NCI-H2107 (cell line): ENCODE measurements around the gene PCARE.
"Not testable (repeated sequence)": the region's sequence is repeated elsewhere in the genome, so short reads cannot be mapped to it uniquely, and the experiment has no call there.

Experiments used
- DNase-seq: peaks from one replicate; lab custom pipeline; 2025; lab: John Stamatoyannopoulos, UW

The PCARE gene

DNA sequence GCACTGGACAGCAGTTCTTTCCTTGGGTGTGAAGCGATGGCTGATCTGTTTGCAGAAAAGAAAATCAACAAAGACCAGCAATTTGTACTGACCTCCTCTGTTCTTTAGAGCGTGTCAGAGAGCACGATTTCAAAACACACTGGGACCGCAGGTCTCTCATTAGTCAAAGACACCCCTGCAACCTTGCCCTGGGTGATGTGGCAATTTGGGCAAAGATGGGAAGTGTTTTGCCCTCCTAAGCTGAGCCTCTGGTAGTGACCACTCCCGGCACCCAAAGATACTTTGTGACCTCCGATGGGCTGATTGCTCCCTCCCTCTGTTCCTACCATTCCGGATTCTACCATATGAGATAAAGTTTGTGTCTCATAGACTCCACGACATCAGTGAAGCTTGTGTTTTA is 22.6 kb upstream of the PCARE start:
- DNase-seq, result no peak

- not testable (repeated sequence) for DNase-seq
Observed at GRCh38 chr2:29090311-29090710, 16.0 kb upstream of the PCARE start.

GRCh38 chr2:29084554-29084953 is 10.2 kb upstream of the PCARE start:
- DNase-seq, result no peak

DNA sequence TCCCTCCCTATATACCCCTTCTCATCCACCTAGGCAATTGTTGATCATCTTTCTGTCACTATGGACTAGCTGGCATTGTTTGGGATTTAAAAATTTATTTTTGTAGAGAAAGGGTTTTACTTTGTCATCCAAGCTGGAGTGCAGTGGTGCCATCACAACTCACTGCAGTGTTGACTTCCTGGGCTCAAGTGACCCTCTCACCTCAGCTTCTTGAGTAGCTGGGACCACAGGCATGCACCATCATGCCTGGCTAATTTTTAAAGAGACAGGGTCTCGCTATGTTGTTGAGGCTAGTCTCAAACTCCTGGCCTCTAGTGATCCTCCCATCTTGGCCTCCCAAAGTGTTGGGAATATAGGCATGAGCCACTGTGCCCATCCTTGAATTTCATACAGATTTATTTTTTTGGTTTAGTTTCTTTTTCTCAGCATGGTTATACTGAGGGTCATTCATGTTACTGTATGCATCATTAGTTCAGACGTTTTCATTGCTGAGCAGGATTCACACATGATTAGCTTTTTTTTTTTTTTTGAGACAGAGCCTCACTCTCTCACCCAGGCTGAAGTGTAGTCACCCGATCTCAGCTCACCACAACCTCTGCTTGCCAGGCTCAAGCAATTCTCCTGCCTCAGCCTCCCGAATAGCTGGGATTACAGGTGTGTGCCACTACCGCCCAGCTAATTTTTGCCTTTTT is 8.6 kb upstream of the PCARE start:
- no peak for DNase-seq

DNA sequence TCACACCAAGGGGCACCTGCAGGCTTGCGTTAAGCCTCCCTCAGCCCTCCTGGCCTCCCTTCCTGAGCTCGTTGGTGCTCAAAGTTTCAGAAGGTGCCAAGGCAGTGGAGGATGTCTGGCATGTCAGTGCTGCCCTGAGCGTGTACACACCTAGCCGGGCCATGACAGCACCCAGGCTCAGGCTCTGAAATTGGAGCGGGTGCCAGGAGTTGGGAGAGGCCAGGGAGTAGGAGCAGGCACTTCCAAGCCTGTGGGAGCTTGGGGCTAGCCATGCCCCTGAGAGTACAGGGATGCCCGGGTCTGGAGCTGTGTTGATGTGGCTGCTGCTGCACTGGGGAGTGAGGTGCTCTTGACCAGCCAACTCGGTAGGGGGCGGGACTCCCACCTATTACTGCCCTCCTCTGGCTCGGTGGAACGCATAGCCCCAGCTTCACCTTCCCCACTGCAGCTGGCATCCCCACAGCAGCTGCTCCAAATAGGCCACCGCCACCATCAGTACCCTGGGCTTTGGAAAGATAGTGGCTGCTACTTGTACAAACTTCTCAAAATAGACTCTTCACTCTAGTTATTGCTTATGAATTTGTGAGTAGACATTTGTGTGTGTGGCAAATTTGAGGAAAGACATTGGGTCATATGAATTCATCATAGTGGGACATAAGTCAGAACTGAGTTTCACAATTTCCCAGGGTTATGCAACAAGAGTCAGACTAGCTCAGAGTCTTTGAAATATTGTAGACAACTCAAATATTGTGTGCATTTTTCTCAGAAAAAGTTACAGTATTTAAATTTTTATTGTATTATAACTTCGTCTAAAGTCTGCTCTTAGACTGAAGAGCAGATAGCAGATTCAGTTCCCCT is 6.8 kb upstream of the PCARE start:
- no peak for DNase-seq

- DNase-seq, result no peak
Observed at GRCh38 chr2:29079887-29080286, 5.6 kb upstream of the PCARE start.

- no peak for DNase-seq
Observed at GRCh38 chr2:29075894-29076705, 1.8 kb upstream of the PCARE start.

- no peak for DNase-seq
Observed at GRCh38 chr2:29073933-29074332, 390 bp downstream of the PCARE start.

DNA sequence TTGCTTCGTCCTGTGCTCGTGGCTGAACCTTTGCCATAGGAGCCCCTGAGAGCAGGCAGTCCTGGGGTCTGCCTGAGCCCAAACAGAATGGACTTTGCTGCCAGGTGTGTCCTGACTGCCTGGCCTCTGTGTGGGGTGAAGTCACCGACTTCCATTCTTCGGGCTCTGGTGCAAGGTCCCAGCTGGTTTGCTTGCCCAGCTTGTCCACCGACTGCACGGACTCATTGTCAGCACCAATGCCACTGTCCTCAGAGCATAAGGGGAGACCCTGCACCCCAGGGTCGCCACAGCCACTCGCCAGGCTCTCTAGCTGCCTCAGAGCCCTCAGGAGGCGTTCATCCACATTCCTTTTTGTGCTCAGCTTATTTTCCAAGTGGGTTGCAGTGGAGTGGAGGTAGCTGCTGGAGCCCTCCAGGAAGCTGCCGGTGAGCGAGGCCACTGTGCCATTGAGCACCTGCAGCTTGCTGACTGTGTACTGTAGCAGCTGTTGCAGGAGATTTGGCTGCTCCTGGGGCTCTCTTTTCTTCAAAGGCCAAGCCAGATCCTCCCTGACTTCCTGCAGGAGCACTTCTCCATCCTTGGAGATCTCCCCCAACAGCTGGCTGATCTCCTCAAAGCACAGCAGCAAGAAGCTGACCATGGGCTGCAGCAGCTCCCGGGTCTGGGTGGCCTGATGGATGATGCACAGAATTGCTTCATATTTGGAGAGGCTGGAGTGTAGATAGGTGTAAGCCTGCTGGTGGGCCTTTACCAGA is 1.2 kb downstream of the PCARE start:
- DNase-seq, result no peak

DNA sequence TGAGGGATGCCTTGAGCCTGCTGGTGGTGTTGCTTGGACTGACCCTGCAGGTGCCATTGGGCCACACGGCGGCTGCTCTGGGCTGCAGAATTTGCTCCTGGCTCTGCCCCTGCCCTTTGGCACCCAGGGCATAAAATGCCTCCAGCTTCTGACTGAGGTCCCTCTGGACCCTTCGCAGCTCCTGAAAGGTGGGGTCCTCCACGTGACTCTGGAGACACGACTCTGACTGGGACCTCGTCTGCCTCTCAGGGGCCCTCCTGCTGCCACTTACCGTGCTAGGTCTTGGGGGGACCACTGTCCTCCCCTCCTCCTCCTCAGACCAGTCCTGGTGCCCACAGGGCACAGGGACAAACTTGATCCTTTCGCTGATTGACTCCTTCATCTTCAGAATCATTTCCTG is 2.1 kb downstream of the PCARE start:
- DNase-seq, result no peak

DNA sequence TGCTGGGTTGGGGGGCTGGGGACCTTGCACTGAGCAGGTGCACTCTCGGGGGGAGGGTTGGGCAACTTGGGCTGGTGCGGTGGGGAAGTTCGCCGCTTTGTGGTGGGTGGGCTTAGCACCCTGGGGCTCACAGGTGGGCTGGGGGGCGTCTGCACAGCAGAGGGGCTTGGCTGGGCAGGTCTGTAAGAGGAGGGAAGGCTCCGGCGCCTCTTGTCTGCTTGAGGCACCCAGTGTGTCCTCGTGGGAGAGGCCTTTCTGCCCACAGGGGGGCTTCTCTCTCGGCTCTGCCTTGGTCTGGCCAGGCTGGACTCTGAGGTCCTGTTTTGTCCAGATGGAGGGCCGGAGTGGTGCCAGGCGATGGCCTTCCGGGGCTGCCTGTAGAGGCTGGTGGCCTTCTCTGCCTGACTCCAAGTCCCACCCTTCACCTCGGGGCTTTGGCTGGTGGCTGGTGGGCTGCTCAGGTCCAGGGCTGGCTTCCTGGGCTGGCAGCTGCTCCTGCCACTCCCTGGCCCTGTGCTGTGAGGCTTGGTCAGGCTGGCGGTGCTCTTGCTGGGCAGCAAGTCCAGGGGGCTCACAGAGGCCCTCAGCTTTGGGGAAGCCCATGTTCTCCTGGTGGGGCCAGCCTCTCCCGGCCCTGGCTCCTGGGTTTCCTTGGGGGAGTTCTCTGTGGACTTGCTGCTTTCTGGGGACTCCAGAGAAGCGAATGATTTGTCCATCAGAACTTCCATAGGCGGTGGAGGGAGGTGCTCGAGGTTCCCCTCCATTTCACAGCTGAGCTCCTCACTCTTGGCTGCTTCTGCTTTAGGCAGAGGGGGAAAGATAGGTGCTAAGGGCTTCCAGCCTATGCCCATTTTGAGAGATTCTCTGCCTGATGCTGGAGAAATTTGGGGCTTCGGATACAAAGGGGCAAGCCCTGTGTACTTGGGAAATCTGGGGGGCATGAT is 3.0 kb downstream of the PCARE start:
- DNase-seq, result no peak

GRCh38 chr2:29070526-29070925 is 3.8 kb downstream of the PCARE start:
- no peak for DNase-seq

GRCh38 chr2:29068513-29068912 is 5.8 kb downstream of the PCARE start:
- no peak for DNase-seq

GRCh38 chr2:29066997-29067605 is 7.2 kb downstream of the PCARE start:
- DNase-seq, result no peak

DNA sequence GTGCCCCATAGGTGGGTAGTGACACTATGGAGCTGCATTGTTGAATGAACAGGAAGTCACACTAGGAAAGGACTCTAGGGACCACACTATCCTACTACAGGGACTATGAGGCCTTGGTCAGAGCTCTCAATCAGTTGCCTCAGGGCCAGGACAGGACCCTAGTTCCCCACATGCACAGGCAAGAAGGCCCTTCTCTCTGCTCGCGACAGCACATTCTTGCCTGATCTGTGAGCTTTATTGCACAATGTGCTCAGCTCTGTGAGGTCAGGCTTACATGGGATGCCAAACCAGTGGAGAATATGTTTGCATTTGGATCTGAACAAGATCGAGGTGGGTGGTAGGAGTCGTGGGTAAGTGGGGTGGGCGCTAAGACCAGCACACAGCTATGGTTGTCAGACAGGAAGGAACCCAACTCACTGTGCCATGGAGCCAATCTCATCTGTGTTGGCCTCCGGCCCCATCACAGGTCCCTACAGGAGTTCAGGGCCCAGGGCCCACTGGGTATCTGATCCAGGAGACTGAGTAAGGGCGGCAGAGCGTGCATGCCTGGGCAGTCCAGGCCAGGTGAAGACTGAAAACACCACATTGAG is 8.0 kb downstream of the PCARE start:
- no peak for DNase-seq

- no peak for DNase-seq
Observed at GRCh38 chr2:29065068-29065811, 9.1 kb downstream of the PCARE start.

DNA sequence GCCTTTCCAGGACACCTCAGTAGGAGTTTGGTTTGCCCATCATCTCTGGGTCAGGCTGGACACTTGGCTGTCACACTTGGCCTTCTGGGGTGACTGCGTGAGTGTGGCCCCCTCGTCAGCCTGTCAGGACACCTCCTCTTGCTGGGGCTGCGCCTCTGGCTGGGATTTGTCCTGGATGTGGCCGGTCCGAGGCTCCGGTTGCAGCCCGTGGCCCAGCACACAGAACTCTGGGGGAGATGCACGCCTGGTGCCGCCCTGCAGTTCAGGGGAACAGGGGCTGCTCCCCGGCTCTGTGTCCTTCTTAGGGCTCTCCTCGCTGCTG is 9.6 kb downstream of the PCARE start:
- no peak for DNase-seq

- DNase-seq, result no peak
Observed at GRCh38 chr2:29064346-29064715, 10.0 kb downstream of the PCARE start.

DNA sequence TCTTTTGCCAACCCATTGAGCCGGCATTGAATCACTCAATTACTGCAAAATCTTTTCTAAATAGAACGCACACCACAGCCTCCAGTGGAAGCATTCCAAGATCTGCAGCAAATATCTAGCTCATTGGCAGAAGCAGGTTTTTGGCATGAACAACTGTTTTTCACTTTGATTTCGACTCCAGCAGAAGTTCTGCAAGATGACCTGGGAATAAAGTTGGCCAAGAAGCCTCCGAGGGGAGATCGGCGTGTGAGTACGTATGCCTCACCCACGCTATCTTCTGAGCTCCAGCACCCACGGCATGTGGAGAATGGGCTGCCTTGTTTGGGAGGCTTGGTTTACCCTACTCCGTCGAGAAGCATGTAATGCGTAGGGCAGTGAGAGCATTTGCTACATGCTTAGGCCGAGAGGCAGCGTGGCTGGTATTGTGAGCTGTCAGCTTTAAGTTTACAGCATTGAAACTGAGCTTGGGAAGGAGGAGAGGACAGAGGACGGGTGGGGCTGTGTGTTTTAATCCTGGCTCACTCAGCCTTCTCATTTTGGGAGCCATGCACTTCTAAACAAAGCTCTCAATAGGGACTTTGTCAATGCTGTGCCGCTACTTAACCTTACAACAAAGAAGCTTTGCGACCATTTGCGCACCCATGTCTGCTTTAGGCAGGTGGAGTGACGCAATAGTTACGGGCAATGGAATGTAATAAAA is 10.5 kb downstream of the PCARE start:
- no peak for DNase-seq
